GM18526 (cell line): ENCODE measurements around the gene IER5.

Source experiments
- POLR2A ChIP-seq: IDR thresholded peaks from 3 replicates; pipeline ENCODE4 v1.6.1; 2011; ENCODE audit not compliant: insufficient read length; ENCODE audit errors: extremely low read depth

Gene IER5

GRCh38 chr1:181088079-181089016 lies at the start of gene IER5:
IER5 (plus strand) TSS chr1:181088700; CDS start chr1:181088903, 203 bp downstream.
- TF ChIP-seq POLR2A: peak; percentile 100

GRCh38 chr1:181040284-181040865 lies 48.1 kb upstream of the IER5 start:
- no peak for TF ChIP-seq POLR2A

DNA sequence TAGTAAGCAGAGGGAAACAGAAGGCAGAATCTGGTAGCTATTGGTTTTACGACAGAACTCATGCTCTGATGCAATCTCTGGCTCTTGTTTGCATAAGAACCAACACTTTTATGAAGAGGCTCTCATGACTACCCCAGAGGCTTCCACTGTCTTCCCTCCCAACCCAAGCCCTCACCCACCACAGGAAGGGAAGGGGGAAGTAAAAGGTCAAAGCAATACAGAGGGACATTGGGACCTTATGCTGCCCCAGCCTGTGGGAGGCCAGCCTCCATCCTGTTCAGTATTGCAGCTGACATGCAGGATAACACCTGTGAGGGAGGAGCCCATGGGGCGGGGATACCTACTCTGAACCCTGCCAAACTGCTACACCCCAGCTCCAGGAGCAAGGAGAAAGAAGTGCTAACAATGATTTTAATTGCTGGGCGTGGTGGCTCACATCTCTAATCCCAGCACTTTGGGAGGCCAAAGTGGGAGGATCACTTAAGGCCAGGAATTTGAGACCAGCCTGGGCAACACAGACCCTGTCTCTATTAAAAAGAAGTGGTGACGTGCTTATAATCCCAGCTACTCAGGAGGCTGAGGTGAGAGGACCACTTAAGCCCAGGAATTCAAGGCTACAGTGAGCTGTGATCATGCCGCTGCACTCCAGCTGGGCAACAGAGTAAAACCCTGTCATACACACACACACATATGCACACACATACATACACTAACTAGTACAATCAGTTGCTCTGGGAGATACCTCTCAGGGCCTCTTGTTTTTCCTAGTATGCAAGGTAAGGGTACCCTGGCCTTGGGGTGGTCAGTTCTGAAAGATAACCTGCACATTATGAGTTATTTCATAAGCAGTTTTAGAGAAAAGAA lies 45.2 kb upstream of the IER5 start:
- TF ChIP-seq POLR2A: no peak

DNA sequence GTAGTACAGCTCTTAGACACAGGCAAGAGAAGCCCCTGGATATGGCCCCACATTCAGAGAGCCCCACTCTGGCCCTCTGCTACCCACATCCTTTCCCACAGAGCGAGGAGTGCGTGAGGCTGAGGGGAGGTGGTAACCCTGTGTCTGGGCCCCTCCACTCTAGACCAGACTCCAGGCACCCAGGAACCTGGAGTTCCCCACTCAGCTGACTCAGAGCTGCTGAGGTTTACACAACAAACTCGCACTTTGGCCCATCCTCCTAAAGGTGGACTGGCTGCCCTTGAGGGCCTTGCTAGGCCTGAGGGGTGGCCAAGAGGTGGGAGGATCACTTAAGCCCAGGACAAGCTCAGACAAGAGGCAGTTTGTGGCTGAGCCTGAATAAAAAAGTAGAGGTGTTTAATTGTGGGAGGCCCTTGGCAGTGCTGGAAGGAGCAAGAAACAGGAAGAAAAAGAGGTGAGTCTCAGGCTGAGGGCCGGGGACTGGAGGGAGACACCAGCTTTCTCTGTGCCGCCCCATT lies 44.0 kb upstream of the IER5 start:
- TF ChIP-seq POLR2A: no peak

DNA sequence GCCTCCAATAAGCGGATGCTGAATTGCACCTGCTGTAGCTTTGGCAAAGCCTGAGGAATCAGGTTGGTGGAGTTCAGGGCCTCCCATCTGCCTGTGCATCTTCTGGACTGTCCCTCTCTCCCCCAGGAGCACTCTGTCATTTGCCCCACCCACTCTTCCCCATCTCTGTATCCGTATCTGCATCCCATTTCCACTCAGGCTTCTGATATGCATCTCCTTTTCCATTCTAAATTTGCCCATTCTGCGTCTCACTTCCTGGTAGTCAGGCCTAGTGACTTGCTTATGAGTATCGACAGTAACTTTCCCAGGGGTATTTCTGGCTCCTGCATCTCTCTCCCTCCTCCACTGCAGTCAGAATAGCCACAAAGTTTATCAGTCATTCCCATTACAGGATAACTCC lies 39.1 kb upstream of the IER5 start:
- no peak for TF ChIP-seq POLR2A

DNA sequence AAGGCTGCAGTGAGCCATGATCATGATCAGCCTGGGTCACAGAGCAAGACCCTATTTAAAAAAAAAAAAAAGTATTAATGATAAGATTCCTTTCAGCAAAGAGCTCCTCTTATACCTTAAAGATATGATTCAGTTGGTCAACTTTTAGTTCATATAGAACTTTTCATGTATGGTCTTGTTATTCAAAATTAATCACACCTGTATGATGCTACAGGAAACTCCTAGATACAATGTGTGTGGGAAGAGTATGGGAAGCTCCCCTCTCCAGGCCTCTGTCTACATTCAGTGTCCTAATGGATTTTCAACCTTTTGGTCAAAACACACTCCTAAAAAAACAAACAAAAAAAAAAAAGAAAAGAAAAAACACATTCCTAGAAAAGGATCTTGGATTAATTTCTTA lies 37.6 kb upstream of the IER5 start:
- no peak for TF ChIP-seq POLR2A

DNA sequence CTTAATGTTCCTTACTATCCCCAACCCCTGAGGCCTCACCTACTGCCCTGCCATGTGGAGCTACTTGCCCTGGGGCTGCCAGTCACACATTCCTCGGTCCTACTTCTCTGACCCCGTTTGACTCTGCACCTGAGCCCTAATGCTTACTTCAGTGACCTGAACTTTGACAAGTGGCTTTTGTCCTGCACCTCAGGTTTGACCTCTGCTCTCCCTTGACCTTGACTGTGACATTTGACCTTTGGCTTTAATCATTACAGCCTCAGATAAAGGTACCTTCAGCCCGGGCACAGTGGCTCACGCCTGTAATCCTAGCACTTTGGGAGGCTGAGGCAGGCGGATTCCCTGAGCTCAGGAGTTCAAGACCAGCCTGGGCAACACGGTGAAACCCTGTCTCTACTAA lies 31.9 kb upstream of the IER5 start:
- no peak for TF ChIP-seq POLR2A

DNA sequence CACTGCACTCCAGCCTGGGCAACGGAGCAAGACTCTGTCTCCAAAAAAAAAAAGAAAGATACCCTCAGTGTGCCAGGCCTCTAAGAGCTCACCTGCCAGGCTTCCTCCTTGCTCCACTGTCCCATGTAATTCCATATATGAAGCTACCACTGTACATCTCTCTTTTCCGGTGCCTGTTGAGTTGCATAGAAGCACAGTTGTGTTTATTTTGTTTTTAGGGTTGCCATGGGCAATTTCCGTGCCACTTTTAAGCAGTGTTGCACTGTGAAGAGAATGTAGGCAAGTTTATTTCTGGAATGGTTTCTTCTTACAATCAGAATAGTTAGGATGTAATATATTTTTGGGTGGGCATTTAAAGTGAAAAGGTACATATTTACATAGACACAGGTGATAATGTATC lies 31.4 kb upstream of the IER5 start:
- TF ChIP-seq POLR2A: no peak

- no peak for TF ChIP-seq POLR2A
Measured at GRCh38 chr1:181059435-181059834, 29.1 kb upstream of the IER5 start.

GRCh38 chr1:181060066-181060465 lies 28.4 kb upstream of the IER5 start:
- TF ChIP-seq POLR2A: no peak

DNA sequence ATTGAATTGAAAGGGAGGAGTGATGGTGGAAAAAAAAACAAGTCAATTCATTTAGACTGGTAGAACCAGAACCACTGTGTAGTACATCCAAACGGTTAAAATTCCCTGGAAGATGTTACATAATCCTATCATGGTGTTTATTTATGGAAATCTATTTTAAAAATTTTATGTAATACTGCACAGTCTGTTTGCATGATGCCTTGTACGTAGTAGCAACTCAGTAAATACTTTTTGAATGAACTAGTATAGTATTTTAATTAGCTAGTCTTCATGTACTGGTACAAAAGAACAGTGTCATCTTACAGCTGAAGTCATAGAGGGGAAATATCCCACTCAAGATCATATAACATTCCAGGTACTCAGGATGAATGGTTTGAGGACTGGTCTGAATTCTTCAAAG lies 27.0 kb upstream of the IER5 start:
- no peak for TF ChIP-seq POLR2A

DNA sequence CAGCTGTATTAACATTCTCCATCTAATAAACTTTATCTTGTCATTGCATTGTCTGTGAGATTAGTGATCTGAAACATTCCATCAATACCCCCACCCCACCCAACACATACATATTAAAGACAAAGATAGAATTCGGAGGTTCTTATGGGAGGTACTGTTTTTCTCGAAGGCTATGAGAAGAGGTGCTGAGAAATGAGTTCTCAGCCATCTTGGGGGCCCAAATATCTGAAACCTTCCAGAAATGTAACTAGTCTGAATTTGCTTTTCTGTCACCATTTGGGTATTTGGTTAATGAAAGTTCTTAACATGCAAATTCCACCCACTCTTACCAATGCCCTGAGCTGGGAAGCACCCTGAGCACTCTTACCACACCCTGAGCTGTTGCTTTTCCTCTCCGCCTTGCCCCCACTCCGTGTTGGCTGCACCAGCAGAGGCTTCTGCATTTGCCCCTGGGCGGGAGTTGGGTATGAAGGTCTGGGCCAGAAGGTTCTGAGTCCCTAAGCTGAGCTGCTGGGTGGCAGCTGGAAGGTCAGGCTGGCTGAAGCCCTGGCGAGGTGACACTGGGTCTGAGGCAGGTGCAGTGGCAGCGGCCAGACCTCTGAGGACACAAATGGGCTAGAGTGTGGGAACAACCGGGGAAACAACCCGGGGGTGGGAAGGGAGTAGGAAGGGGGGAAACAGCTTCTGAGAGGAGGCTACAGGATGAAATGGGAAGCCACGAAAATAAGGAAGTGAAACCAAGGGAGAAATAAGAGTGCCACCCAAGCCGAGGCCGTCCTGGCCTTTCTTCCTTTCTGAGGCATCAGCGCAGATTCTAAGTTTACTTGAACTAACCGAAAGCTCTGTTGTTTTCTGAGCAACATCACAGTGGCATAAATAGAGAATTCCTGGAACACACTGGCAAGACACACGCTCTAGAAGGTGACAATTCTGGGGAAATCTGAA lies 26.3 kb upstream of the IER5 start:
- TF ChIP-seq POLR2A: peak; percentile 64

DNA sequence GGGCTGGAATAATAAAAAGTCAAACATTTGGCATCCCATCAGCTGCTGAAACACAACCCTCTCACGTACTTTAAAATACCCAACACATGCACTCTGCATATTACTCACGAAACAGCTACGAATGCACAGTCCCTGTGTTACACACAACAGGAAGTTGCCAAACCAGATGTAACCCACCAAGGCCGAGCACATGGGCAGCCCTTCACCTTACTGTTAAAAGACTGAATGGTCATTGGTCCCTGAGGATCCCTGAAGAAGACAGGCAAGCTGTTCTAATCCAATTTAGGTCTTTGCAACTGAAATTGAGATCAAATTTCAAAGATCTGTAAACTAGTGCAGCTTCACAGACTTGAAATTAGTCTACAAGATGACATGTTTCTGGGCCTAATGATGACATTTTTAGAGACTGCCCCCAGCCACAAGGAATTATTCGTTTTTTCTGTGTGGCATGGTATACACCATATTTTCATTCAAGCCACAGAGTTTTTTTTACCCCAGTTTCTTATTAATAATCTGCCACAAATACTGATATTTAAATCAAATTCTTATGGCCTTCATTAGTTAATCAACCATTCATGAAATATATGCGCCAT lies 25.6 kb upstream of the IER5 start:
- no peak for TF ChIP-seq POLR2A
